Gastroesophageal sphincter (tissue), 3 donors: ENCODE measurements around the gene ADGRB2.

Source experiments
- CTCF ChIP-seq, 4 experiments: fragments of 200-600 bp in 2 of 4; fragments of 450-650 bp in 2 of 4; sonication (generic) in 1 of 4; IDR thresholded peaks; one replicate each; pipeline ENCODE4 v1.5.1; 2017 to 2019; ENCODE audit warnings: antibody characterized with exemption in 4 of 4, mild to moderate bottlenecking in 2 of 4, moderate library complexity in 2 of 4
- EP300 ChIP-seq: sonication (generic); formaldehyde crosslinking; IDR thresholded peaks from one replicate; pipeline ENCODE4 v1.6.1; 2017; ENCODE audit warnings: antibody characterized with exemption, mild to moderate bottlenecking
- POLR2A ChIP-seq, 2 donors: fragments of 450-650 bp; IDR thresholded peaks; one replicate each; pipeline ENCODE4 v1.6.1; 2017; ENCODE audit warnings: antibody characterized with exemption in 2 of 2, mild to moderate bottlenecking in 2 of 2, moderate library complexity in 1 of 2
- POLR2AphosphoS5 ChIP-seq: sonication (generic); formaldehyde crosslinking; IDR thresholded peaks from one replicate; pipeline ENCODE4 v1.6.1; 2017; ENCODE audit warnings: antibody characterized with exemption

- TF ChIP-seq POLR2A (IDR thresholded peaks at IDR 0.05) (no peak), CTCF (IDR thresholded peaks at IDR 0.05) (no peak), POLR2AphosphoS5 (no peak), EP300 (no peak)
Measured at GRCh38 chr1:31792116-31792515, 28.0 kb upstream of the ADGRB2 start.
